ENCODE results near the gene PLA2G2F. TPM values are rescaled to one million over a fixed set of nuclear protein-coding genes. Genes with fewer than 3 reads are reported as not detected.

The PLA2G2F gene
- total RNA-seq, 2 experiments from 2014 or later: not detected

GRCh38 chr1:20169932-20170331, 30.8 kb downstream of the PLA2G2F start:
- no peak overlapping the region for H3K27ac Mint-ChIP-seq
- no peak for DNase-seq
- ChIA-PET POLR2A (no interaction called here), CTCF (no interaction called here)
- intact Hi-C loops (cut with DNase I, micrococcal nuclease): no loop called here
- no peak overlapping the region for H3K4me3 ChIP-seq (ENCODE audit: low read length)
- H3K27ac ChIP-seq (ENCODE audit: low read depth in 1 of 2, low read length in 2 of 2): no peak overlapping the region
- H3K4me3 Mint-ChIP-seq: no peak overlapping the region
- H3K27me3 Mint-ChIP-seq: no peaks in the 10 kb centered on the region
- H3K27me3 ChIP-seq (ENCODE audit: control insufficient read depth in 1 of 2, insufficient read depth in 2 of 2, low read length in 2 of 2): no peaks in the 10 kb centered on the region
- H3K9me3 Mint-ChIP-seq: peaks cover 4% of the 10 kb centered on the region
- H3K4me1 ChIP-seq (ENCODE audit: insufficient read depth, low read length): peaks cover 14% of the 10 kb centered on the region
- peaks cover 5% of the 10 kb centered on the region for H3K4me1 Mint-ChIP-seq (ENCODE audit: low read depth)
- TF ChIP-seq CTCF (IDR thresholded peaks at IDR 0.05): no peak
- no peak for ATAC-seq (ENCODE audit: poor library complexity)
- H3K9me3 ChIP-seq (ENCODE audit: control insufficient read depth in 1 of 2, insufficient read depth in 1 of 2, low read length in 2 of 2): peaks cover 5 to 17% of the 10 kb centered on the region in 2 experiments
- H3K36me3 ChIP-seq (ENCODE audit: insufficient read depth, low read length): no peaks in the 10 kb centered on the region
- peaks cover 12% of the 10 kb centered on the region for H3K36me3 Mint-ChIP-seq (ENCODE audit: low read depth)

- Mint-ChIP-seq H3K27ac (no peak overlapping the region), H3K4me3 (no peak overlapping the region), H3K27me3 (no peaks in the 10 kb centered on the region), H3K4me1 (ENCODE audit: low read depth) (peaks cover 5% of the 10 kb centered on the region), H3K9me3 (no peaks in the 10 kb centered on the region), H3K36me3 (ENCODE audit: low read depth) (no peaks in the 10 kb centered on the region)
- no peak overlapping the region for H3K27ac ChIP-seq (ENCODE audit: low read depth in 1 of 2, low read length in 2 of 2)
- CTCF ChIA-PET: interaction anchor here (0.6 kb wide), 2 partner anchors 36 to 198 kb away, joined by 3 read pairs; no protein-coding TSS in a partner anchor
- no peaks in the 10 kb centered on the region for H3K36me3 ChIP-seq (ENCODE audit: insufficient read depth, low read length)
- POLR2A ChIA-PET: no interaction called here
- no peaks in the 10 kb centered on the region for H3K27me3 ChIP-seq (ENCODE audit: control insufficient read depth in 1 of 2, insufficient read depth in 2 of 2, low read length in 2 of 2)
- TF ChIP-seq CTCF (IDR thresholded peaks at IDR 0.05): no peak
- H3K4me1 ChIP-seq (ENCODE audit: insufficient read depth, low read length): peaks cover 14% of the 10 kb centered on the region
- peaks cover 0 to 3% of the 10 kb centered on the region in 2 experiments for H3K9me3 ChIP-seq (ENCODE audit: control insufficient read depth in 1 of 2, insufficient read depth in 1 of 2, low read length in 2 of 2)
- no peak overlapping the region for H3K4me3 ChIP-seq (ENCODE audit: low read length)
- ATAC-seq (ENCODE audit: poor library complexity): no peak
- no peak for DNase-seq
- intact Hi-C loops (cut with DNase I, micrococcal nuclease): no loop called here
Measured at GRCh38 chr1:20172033-20172590, 33.0 kb downstream of the PLA2G2F start.

- peaks cover 14% of the 10 kb centered on the region for H3K4me1 ChIP-seq (ENCODE audit: insufficient read depth, low read length)
Measured at GRCh38 chr1:20174937-20175666, 36.0 kb downstream of the PLA2G2F start.

More at GRCh38 chr1:20174937-20175666, 36.0 kb downstream of the PLA2G2F start:
- no peak for ATAC-seq (ENCODE audit: poor library complexity)
- intact Hi-C loops (cut with DNase I, micrococcal nuclease): no loop called here
- H3K27ac ChIP-seq (ENCODE audit: low read depth in 1 of 2, low read length in 2 of 2): no peak overlapping the region
- Mint-ChIP-seq H3K4me3 (no peak overlapping the region), H3K9me3 (no peaks in the 10 kb centered on the region), H3K27me3 (no peaks in the 10 kb centered on the region), H3K36me3 (ENCODE audit: low read depth) (no peaks in the 10 kb centered on the region), H3K27ac (no peak overlapping the region), H3K4me1 (ENCODE audit: low read depth) (peaks cover 5% of the 10 kb centered on the region)
- ChIA-PET POLR2A (no interaction called here), CTCF (no interaction called here)
- no peak for TF ChIP-seq CTCF (IDR thresholded peaks at IDR 0.05)
- H3K9me3 ChIP-seq (ENCODE audit: control insufficient read depth in 1 of 2, insufficient read depth in 1 of 2, low read length in 2 of 2): peaks cover 0 to 10% of the 10 kb centered on the region in 2 experiments
- no peak overlapping the region for H3K4me3 ChIP-seq (ENCODE audit: low read length)
- no peaks in the 10 kb centered on the region for H3K27me3 ChIP-seq (ENCODE audit: control insufficient read depth in 1 of 2, insufficient read depth in 2 of 2, low read length in 2 of 2)
- DNase-seq: no peak
- no peaks in the 10 kb centered on the region for H3K36me3 ChIP-seq (ENCODE audit: insufficient read depth, low read length)

Data from CD4-positive, alpha-beta T cell (primary cell).